ENCODE measurements around the gene ASB18. TPM values are rescaled to one million over a fixed set of nuclear protein-coding genes. Genes with fewer than 3 reads are reported as not detected.
A peak's percentile ranks its signal among the peaks of the same experiment; 100 is the strongest.

Gene ASB18
- total and polyA plus RNA-seq, 2 of the 8 experiments (the other 6 are each of a cell fraction or from before 2014, with no cell fraction given): not detected

DNA sequence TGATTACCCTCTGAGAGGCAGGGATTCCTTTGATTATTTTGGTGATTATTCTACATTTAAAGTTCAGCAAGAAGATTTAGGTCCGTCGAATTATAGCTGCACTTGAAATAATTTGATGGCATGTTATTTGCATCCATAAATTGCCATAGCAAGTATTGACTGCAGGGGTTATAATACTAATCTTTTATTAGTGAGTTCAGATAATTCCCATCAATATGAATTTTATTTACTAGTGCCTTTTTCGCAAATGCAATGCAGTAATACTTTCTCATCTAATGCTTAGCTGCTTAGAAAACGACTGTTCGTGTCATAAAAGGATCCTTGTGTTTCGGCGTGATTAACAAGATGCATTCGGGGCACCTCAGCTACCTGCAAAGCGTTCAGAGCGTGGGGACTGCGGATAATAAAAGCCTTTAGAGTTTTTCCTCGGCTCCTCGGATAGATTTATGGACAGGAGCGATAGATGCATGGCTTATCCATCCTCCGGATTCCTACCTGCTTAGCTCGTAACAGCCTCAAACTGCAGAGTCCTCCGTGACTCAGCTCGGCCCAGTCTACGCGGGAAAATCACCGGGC lies 93.5 kb downstream of the ASB18 start:
- H3K79me2 ChIP-seq (ENCODE audit: control insufficient read depth in 1 of 2, insufficient read depth in 2 of 2, low read length in 2 of 2): no peaks in the 10 kb centered on the region
- H3K14ac ChIP-seq (ENCODE audit: insufficient read length): no peak overlapping the region
- no peak overlapping the region for H3K23ac ChIP-seq (ENCODE audit: insufficient read length)
- DNase-seq (ENCODE audit: low read depth in 1 of 2, low spot score in 2 of 2) (no peak), FAIRE-seq (no peak)
- TF ChIP-seq, protein P1, sequence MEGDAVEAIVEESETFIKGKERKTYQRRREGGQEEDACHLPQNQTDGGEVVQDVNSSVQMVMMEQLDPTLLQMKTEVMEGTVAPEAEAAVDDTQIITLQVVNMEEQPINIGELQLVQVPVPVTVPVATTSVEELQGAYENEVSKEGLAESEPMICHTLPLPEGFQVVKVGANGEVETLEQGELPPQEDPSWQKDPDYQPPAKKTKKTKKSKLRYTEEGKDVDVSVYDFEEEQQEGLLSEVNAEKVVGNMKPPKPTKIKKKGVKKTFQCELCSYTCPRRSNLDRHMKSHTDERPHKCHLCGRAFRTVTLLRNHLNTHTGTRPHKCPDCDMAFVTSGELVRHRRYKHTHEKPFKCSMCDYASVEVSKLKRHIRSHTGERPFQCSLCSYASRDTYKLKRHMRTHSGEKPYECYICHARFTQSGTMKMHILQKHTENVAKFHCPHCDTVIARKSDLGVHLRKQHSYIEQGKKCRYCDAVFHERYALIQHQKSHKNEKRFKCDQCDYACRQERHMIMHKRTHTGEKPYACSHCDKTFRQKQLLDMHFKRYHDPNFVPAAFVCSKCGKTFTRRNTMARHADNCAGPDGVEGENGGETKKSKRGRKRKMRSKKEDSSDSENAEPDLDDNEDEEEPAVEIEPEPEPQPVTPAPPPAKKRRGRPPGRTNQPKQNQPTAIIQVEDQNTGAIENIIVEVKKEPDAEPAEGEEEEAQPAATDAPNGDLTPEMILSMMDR (IDR thresholded peaks at IDR 0.05; ENCODE audit: control extremely low read depth in 1 of 3, insufficient read depth in 1 of 3, low read depth in 1 of 3, low read length in 3 of 3): no peak
- no peak for TF ChIP-seq ATF3 (IDR thresholded peaks at IDR 0.05; ENCODE audit: insufficient read depth, low read depth, low read length)
- no peak for TF ChIP-seq NRF1 (IDR thresholded peaks at IDR 0.05; ENCODE audit: low read depth, low read length)
- TF ChIP-seq CBX8 (IDR thresholded peaks at IDR 0.05; ENCODE audit: borderline replicate concordance, low read depth, low read length): no peak
- TF ChIP-seq BCL11A (IDR thresholded peaks at IDR 0.05; ENCODE audit: low read depth in 2 of 2, low read length in 2 of 2): no peak
- no peak for TF ChIP-seq KDM1A (IDR thresholded peaks at IDR 0.05; ENCODE audit: borderline replicate concordance, low read length)
- peak; percentile 42; the same call in 1 of the 2 replicates for TF ChIP-seq BACH1 (IDR thresholded peaks at IDR 0.05; ENCODE audit: low read length)
- TF ChIP-seq SRF (IDR thresholded peaks at IDR 0.05; ENCODE audit: low read depth, low read length): no peak
- TF ChIP-seq EP300 (IDR thresholded peaks at IDR 0.05; ENCODE audit: borderline replicate concordance in 1 of 2, low read depth in 2 of 2, low read length in 2 of 2): no peak
- H3K4ac ChIP-seq (replicated peaks; ENCODE audit: insufficient read length, low read depth, low read length): no peak overlapping the region
- peak overlapping the region in 1 of 4 experiments; percentile 59; a peak in 2 of 8 replicates for H3K4me3 ChIP-seq (ENCODE audit: extremely low read depth in 1 of 4, insufficient read depth in 2 of 4, low read depth in 3 of 4, low read length in 4 of 4)
- H3K36me3 ChIP-seq (ENCODE audit: control insufficient read depth in 2 of 4, insufficient read depth in 4 of 4, low read length in 3 of 4): peaks cover 0 to 7% (median 0%) of the 10 kb centered on the region in 4 experiments; a peak in 2 of 8 replicates
- H2AK5ac ChIP-seq (ENCODE audit: low read depth, low read length): no peak overlapping the region
- no peak overlapping the region for H2AFZ ChIP-seq (ENCODE audit: low read length)
- no peak overlapping the region for H3K9ac ChIP-seq (replicated peaks in 1 of 4; ENCODE audit: extremely low read depth in 1 of 4, low read depth in 3 of 4, low read length in 3 of 4)
- H3K23me2 ChIP-seq (ENCODE audit: low read depth, low read length): peaks cover 14% of the 10 kb centered on the region; the same call in 1 of the 2 replicates
- H3K56ac ChIP-seq (replicated peaks; ENCODE audit: insufficient read length, low read depth, low read length): no peak overlapping the region
- peaks cover 22 to 74% (median 47%) of the 10 kb centered on the region in 4 experiments for H3K4me1 ChIP-seq (replicated peaks in 1 of 4; ENCODE audit: control insufficient read depth in 3 of 4, insufficient read depth in 4 of 4, low read length in 3 of 4)
- peak overlapping the region; percentile 59 to 68 for H3K4me2 ChIP-seq (ENCODE audit: insufficient read depth in 1 of 2, low read depth in 2 of 2, low read length in 2 of 2)
- no peaks in the 10 kb centered on the region for H3K9me3 ChIP-seq (ENCODE audit: insufficient read depth in 2 of 2, low read depth in 1 of 2, low read length in 1 of 2)
- H2BK5ac ChIP-seq (ENCODE audit: low read depth, low read length): no peak overlapping the region
- H3K27me3 ChIP-seq (replicated peaks in 1 of 4; ENCODE audit: control insufficient read depth in 3 of 4, extremely low read depth in 1 of 4, insufficient read depth in 3 of 4, low read length in 3 of 4): peaks cover 94 to 100% (median 98%) of the 10 kb centered on the region in 4 experiments
- no peak overlapping the region for H3K27ac ChIP-seq (ENCODE audit: low read depth, low read length)
- H4K91ac ChIP-seq (replicated peaks; ENCODE audit: insufficient read length, low read length): no peak overlapping the region
- 0 out of 2 replicates have a peak overlapping the region, but pooled peaks have one; percentile 53 for H2BK12ac ChIP-seq (ENCODE audit: low read depth, low read length)
- H2BK120ac ChIP-seq (replicated peaks; ENCODE audit: low read depth, low read length): peak overlapping the region; percentile 4
- peak overlapping the region; percentile 68; the same call in 1 of the 2 replicates for H2BK20ac ChIP-seq (ENCODE audit: low read length)
- H4K20me1 ChIP-seq (replicated peaks in 1 of 2; ENCODE audit: control insufficient read depth in 1 of 2, insufficient read depth in 2 of 2, low read length in 2 of 2): peaks cover 28% of the 10 kb centered on the region in 2 experiments
- H4K8ac ChIP-seq (ENCODE audit: extremely low read depth, insufficient read depth, low read length): no peak overlapping the region
- WGBS, 2 experiments (ENCODE audit: extremely low coverage in 1 of 2, insufficient coverage in 1 of 2, insufficient read length in 1 of 2, insufficient replicate concordance in 2 of 2, low coverage in 1 of 2, low lambda C conversion rate in 2 of 2, missing lambda C conversion rate in 1 of 2): 8% methylated on average over 21 of the region's 21 CpGs; no CpG with 5 or more reads in 1 of the 2 experiments
- 0 out of 2 replicates have a peak overlapping the region, but pooled peaks have one; percentile 17 for H3K18ac ChIP-seq (ENCODE audit: extremely low read depth, low read length)
- H4K5ac ChIP-seq (ENCODE audit: insufficient read length, low read depth, low read length): no peak overlapping the region
- POLR2A ChIA-PET (ENCODE audit: partially characterized antibody): interaction anchor here (0.7 to 4.9 kb wide), 4 partner anchors 10 to 205 kb away, joined by 3 to 54 read pairs (median 4); no protein-coding TSS in a partner anchor
- H3K79me1 ChIP-seq (ENCODE audit: low read depth, low read length): no peaks in the 10 kb centered on the region
- CTCF ChIA-PET (ENCODE audit: partially characterized antibody): interaction anchor here (0.6 to 3.1 kb wide), 12 partner anchors 8 to 391 kb away, joined by 3 to 18 read pairs (median 3); no protein-coding TSS in a partner anchor
- no peak overlapping the region for H2BK15ac ChIP-seq (ENCODE audit: low read length)

Data from H1 (cell line).